ENCODE data around the gene EZH2.

GRCh38 chr7:148834605-148835004 is 49.5 kb downstream of the EZH2 start:
- TF ChIP-seq CTCF (IDR thresholded peaks at IDR 0.05) = no peak
- no peak for TF ChIP-seq EP300 (IDR thresholded peaks at IDR 0.05)
- TF ChIP-seq POLR2A (IDR thresholded peaks at IDR 0.05) = no peak
- TF ChIP-seq POLR2AphosphoS5 (IDR thresholded peaks at IDR 0.05) = no peak

All from sigmoid colon (tissue), 4 donors.